K562 (cell line): ENCODE measurements around the gene ASB15. TPM values are rescaled to one million over a fixed set of nuclear protein-coding genes. Genes with fewer than 3 reads are reported as not detected.

Source experiments
- ATAC-seq: fragments of 200-7000 bp; cut with Tn5 transposase; 3 replicates; pipeline ENCODE4 v1.9.1; 2020; ENCODE audit warnings: moderate library complexity
- BruUV-seq: library from RNA; stranded (reverse); fragments of 400-500 nt; replicated peaks from 2 replicates; lab custom pipeline; 2021; lab: Mats Ljungman, UMichigan
- CTCF ChIA-PET: fragments of 300-600 bp; formaldehyde crosslinking; extraction: SDS; loops from one replicate; lab custom pipeline; 2021; ENCODE audit warnings: low intra/inter-chr PET ratio; lab: Yijun Ruan, JAX
- POLR2A ChIA-PET: fragments of 300-600, 350-650 bp; sonication (Branson Sonifier 250); formaldehyde crosslinking; extraction: SDS; loops from one replicate; lab custom pipeline; 2021; ENCODE audit warnings: antibody characterized with exemption, inconsistent platforms; lab: Yijun Ruan, JAX
- DNase-seq, 4 experiments: peaks; one replicate each; pipeline versions ENCODE4 v3.0.0 to v3.0.0-alpha.2; 2011 to 2018; ENCODE audit warnings: low spot score in 3 of 4, mixed read lengths in 3 of 4; ENCODE audit errors: extremely low read depth in 1 of 4
- FAIRE-seq: peaks from 2 replicates; lab custom pipeline; 2011; peaks lifted over from hg19 to GRCh38; lab: Jason Lieb, UNC
- H2AFZ ChIP-seq: 2 replicates; pipeline ENCODE4 v1.6.0; 2011; ENCODE audit warnings: low read depth, low read length, control low read depth, inconsistent platforms
- H3K27ac ChIP-seq: fragments of 200-600 bp; 3 replicates; pipeline ENCODE4 v1.8.0; 2011; ENCODE audit warnings: low read depth, mild to moderate bottlenecking, control low read depth, inconsistent platforms, low read length, moderate library complexity, mixed read lengths; ENCODE audit errors: extremely low read depth
- H3K27me3 ChIP-seq, 2 experiments: fragments of 300-600 bp in 1 of 2; 2 replicates in 1 of 2; 3 replicates in 1 of 2; pipeline versions ENCODE4 v1.6.0 to v1.8.0; 2011; ENCODE audit warnings: inconsistent platforms in 2 of 2, low read length in 2 of 2, mild to moderate bottlenecking in 1 of 2, mixed read lengths in 1 of 2, moderate library complexity in 1 of 2; ENCODE audit not compliant: control insufficient read depth in 2 of 2, insufficient read depth in 2 of 2
- H3K36me3 ChIP-seq: fragments of 300-600 bp; 3 replicates; pipeline ENCODE4 v1.8.0; 2011; ENCODE audit warnings: mild to moderate bottlenecking, low read length, inconsistent platforms; ENCODE audit not compliant: control insufficient read depth, insufficient read depth
- H3K4me1 ChIP-seq, 2 experiments: fragments of 200-600 bp in 1 of 2; replicated peaks in 1 of 2; 2 replicates in 1 of 2; 3 replicates in 1 of 2; pipeline versions ENCODE4 v1.5.1 to v1.8.0; 2011; ENCODE audit warnings: inconsistent platforms in 2 of 2, low read length in 2 of 2, mild to moderate bottlenecking in 1 of 2, mixed read lengths in 1 of 2, moderate library complexity in 1 of 2; ENCODE audit not compliant: control insufficient read depth in 2 of 2, insufficient read depth in 2 of 2
- H3K4me2 ChIP-seq: 2 replicates; pipeline ENCODE4 v1.6.1; 2011; ENCODE audit warnings: low read length, control low read depth, inconsistent platforms, mixed read lengths; ENCODE audit not compliant: insufficient read depth
- H3K4me3 ChIP-seq: fragments of 200-600 bp; sonication (generic), shearing (Covaris generic); 2 replicates; pipeline ENCODE4 v1.5.1; 2016; ENCODE audit warnings: control low read depth, inconsistent platforms
- H3K79me2 ChIP-seq: fragments of 200-600 bp; 3 replicates; pipeline ENCODE4 v1.8.0; 2011; ENCODE audit warnings: low read length, inconsistent platforms; ENCODE audit not compliant: control insufficient read depth, insufficient read depth
- H3K9ac ChIP-seq, 2 experiments: 2 replicates each; pipeline versions ENCODE4 v1.6.0 to v1.6.1; 2011; ENCODE audit warnings: low read depth in 2 of 2, low read length in 2 of 2, control low read depth in 1 of 2, inconsistent platforms in 1 of 2, mild to moderate bottlenecking in 1 of 2, mixed read lengths in 1 of 2; ENCODE audit not compliant: insufficient read depth in 1 of 2
- H3K9me1 ChIP-seq: one replicate; pipeline ENCODE4 v1.6.0; 2011; ENCODE audit warnings: inconsistent platforms, mild to moderate bottlenecking, low read length, moderate library complexity; ENCODE audit not compliant: control insufficient read depth, insufficient read depth
- H3K9me3 ChIP-seq: replicated peaks from 2 replicates; pipeline ENCODE4 v1.5.1; 2011; ENCODE audit warnings: low read depth, low read length, inconsistent platforms; ENCODE audit not compliant: control insufficient read depth, insufficient read depth
- H4K20me1 ChIP-seq: replicated peaks from 2 replicates; pipeline ENCODE4 v1.6.1; 2011; ENCODE audit warnings: low read length, inconsistent platforms, mixed read lengths; ENCODE audit not compliant: control insufficient read depth, insufficient read depth
- DDX20 ChIP-seq: fragments of 450-650 bp; IDR thresholded peaks from 2 replicates; pipeline ENCODE4 v1.6.1; 2016; ENCODE audit warnings: missing genetic modification characterization, low read depth, mild to moderate bottlenecking, missing compliant biosample characterization, moderate library complexity
- EGR1 ChIP-seq: fragments of 450-650 bp; conservative IDR thresholded peaks from 2 replicates; pipeline ENCODE4 v1.6.1; 2017; ENCODE audit warnings: mild to moderate bottlenecking
- MTA1 ChIP-seq: fragments of 450-650 bp; IDR thresholded peaks from 2 replicates; pipeline ENCODE4 v1.6.1; 2017; ENCODE audit warnings: borderline replicate concordance
- NCOA4 ChIP-seq: fragments of 450-650 bp; IDR thresholded peaks from 2 replicates; pipeline ENCODE4 v1.6.1; 2018; ENCODE audit warnings: mild to moderate bottlenecking; ENCODE audit not compliant: partially characterized antibody
- SRSF9 ChIP-seq: fragments of 200-400 bp; formaldehyde crosslinking; IDR thresholded peaks from 2 replicates; pipeline ENCODE4 v1.6.1; 2017; ENCODE audit warnings: low read depth, low read length, borderline replicate concordance
- ZNF253 ChIP-seq: fragments of 250-450 bp; sonication (Bioruptor Pico); conservative IDR thresholded peaks from 2 replicates; pipeline ENCODE4 v1.6.1; 2021; ENCODE audit warnings: mild to moderate bottlenecking
- ZNF57 ChIP-seq: fragments of 450-650 bp; formaldehyde crosslinking; IDR thresholded peaks from 2 replicates; pipeline ENCODE4 v1.4.0; 2020; ENCODE audit warnings: mild to moderate bottlenecking, moderate library complexity
- ZNF583 ChIP-seq: fragments of 250-450 bp; sonication (Bioruptor Pico); IDR thresholded peaks from 2 replicates; pipeline ENCODE4 v1.4.0; 2020
- ZNF589 ChIP-seq: fragments of 200-800 bp; sonication (Bioruptor generic); IDR thresholded peaks from 2 replicates; pipeline ENCODE4 v1.6.1; 2016; ENCODE audit warnings: low read depth, missing genetic modification characterization, missing compliant biosample characterization
- WGBS: fragments of 100-300 bp; shearing (Covaris generic); methylation state at CpG from one replicate; pipeline ENCODE4 v1.1.6; 2016; ENCODE audit warnings: low coverage, mixed read lengths; ENCODE audit not compliant: insufficient coverage; ENCODE audit errors: missing lambda C conversion rate; 5-methylcytosine and 5-hydroxymethylcytosine counted together
- in situ Hi-C: fragments of 300-500 bp; cut with MboI; formaldehyde crosslinking; loops from 4 replicates; pipeline ENCODE4 v1.15.0; 2018; ENCODE audit warnings: inconsistent platforms, mixed read lengths
- intact Hi-C: fragments of 100-400 bp; cut with micrococcal nuclease; formaldehyde crosslinking; loops from 2 replicates; pipeline ENCODE4 v1.14.2; 2022
- polyA plus RNA-seq, 8 experiments: library from polyadenylated mRNA; depleted of rRNA in 4 of 8; stranded (reverse) in 5 of 8; unstranded in 3 of 8; fragments of >200 nt; fragmentation: Nextera tagmentation in 2 of 8; fragmentation: Illumina TruSeq in 1 of 8; extraction: Ambion mirVana in 2 of 8; extraction: Trizol in 1 of 8; gene quantifications; 2 replicates each; pipeline versions ENCODE4 v1.2.1 to v1.2.3, GENCODE V29; 2011 to 2014; ENCODE audit warnings: inconsistent platforms in 1 of 8, missing spikeins in 1 of 8
- total RNA-seq, 7 experiments: library from RNA; depleted of rRNA in 6 of 7; stranded (reverse); fragments of >200 nt in 6 of 7; fragmentation: Illumina TruSeq in 2 of 7; extraction: Trizol in 2 of 7; gene quantifications; 2 replicates each; pipeline versions ENCODE4 v1.2.1 to v1.2.3, GENCODE V29; 2011 to 2021; ENCODE audit warnings: low replicate concordance in 1 of 7

ASB15 gene
- total and polyA plus RNA-seq, 9 of the 15 experiments (the other 6 are each of a cell fraction or from before 2014, with no cell fraction given), result 0.03 to 0.14 (median 0.04) TPM; not detected in 3

DNA sequence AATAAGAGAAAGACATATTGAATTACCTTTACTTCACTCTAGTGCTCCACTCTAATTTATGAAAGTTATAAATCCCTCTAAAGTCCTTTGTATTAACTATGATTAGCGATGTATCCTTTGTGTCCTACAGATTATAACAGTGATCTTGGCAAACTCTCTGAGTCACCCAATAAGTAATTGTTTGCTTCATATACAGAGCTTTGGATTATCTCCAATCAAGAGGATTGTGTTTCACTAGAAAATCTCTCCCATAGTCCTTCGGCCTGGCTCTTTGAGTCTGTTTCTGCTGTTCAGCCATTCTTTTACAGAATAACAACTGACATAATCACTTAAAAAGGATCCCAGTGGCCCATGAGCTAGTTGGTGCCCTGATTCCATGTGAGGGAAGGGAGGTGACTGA is 63.5 kb downstream of the ASB15 start:
- no peak for TF ChIP-seq NCOA4
- TF ChIP-seq SRSF9, result no peak
- TF ChIP-seq MTA1, result no peak
- no peak for TF ChIP-seq ZNF589 (CRISPR knock-in tag)
- no peak for TF ChIP-seq EGR1
- TF ChIP-seq ZNF57, result no peak
- TF ChIP-seq, all 486 proteins: peak for 0
- BruUV-seq, result no TSS peak
- WGBS, result 0% methylated on average over 2 of the region's 2 CpGs
- DNase-seq (no peak), ATAC-seq (no peak), FAIRE-seq (no peak)
- Histone ChIP-seq H3K79me2 (no peaks in the 10 kb centered on the region), H3K36me3 (no peaks in the 10 kb centered on the region), H3K9me3 (no peaks in the 10 kb centered on the region), H3K4me3 (no peak overlapping the region), H3K27me3 (peaks cover 7 to 12% of the 10 kb centered on the region in 2 experiments; a peak in 3 of 5 replicates), H2AFZ (no peak overlapping the region), H3K27ac (no peak overlapping the region), H4K20me1 (no peaks in the 10 kb centered on the region), H3K4me2 (no peak overlapping the region), H3K9me1 (no peaks in the 10 kb centered on the region), H3K9ac (no peak overlapping the region), H3K4me1 (no peaks in the 10 kb centered on the region; a peak in 2 of 5 replicates)
- intact Hi-C loops, result no loop called here
- in situ Hi-C loops, result no loop called here
- POLR2A ChIA-PET, result interaction anchor here (1.0 to 1.9 kb wide), 6 partner anchors 9 to 150 kb away, joined by 3 to 5 read pairs (median 4); partner anchors contain the start of gene LMOD2
- CTCF ChIA-PET, result interaction anchor here (0.6 kb wide), 1 partner anchor 1772 kb away, joined by 3 read pairs; no protein-coding TSS in a partner anchor

GRCh38 chr7:123665896-123666295 is 64.3 kb downstream of the ASB15 start:
- intact Hi-C loops, result no loop called here
- no peaks in the 10 kb centered on the region for H3K9me1 ChIP-seq
- H3K4me1 ChIP-seq, result no peaks in the 10 kb centered on the region; a peak in 2 of 5 replicates
- no TSS peak for BruUV-seq
- H3K79me2 ChIP-seq, result no peaks in the 10 kb centered on the region
- no peak overlapping the region for H3K27ac ChIP-seq
- no peaks in the 10 kb centered on the region for H3K36me3 ChIP-seq
- DNase-seq, result no peak
- WGBS, result 15% methylated on average over 1 of the region's 1 CpG
- no peak overlapping the region for H2AFZ ChIP-seq
- TF ChIP-seq ZNF583 (CRISPR knock-in tag) (no peak), DDX20 (no peak), ZNF253 (CRISPR knock-in tag) (no peak)
- H3K9me3 ChIP-seq, result no peaks in the 10 kb centered on the region
- ChIA-PET CTCF (no interaction called here), POLR2A (interaction anchor here (0.6 to 1.9 kb wide), 5 partner anchors 10 to 1215 kb away, joined by 3 to 5 read pairs (median 4); partner anchors contain the start of gene LMOD2)
- no peak for FAIRE-seq
- in situ Hi-C loops, result no loop called here
- H3K4me3 ChIP-seq, result no peak overlapping the region
- ATAC-seq, result no peak
- no peak overlapping the region for H3K9ac ChIP-seq
- peaks cover 7 to 12% of the 10 kb centered on the region in 2 experiments; a peak in 3 of 5 replicates for H3K27me3 ChIP-seq
- no peak overlapping the region for H3K4me2 ChIP-seq
- H4K20me1 ChIP-seq, result no peaks in the 10 kb centered on the region
